HL-60 (cell line): ENCODE results near the gene UIMC1.

Experiments used
- CTCF ChIP-seq: IDR thresholded peaks from one replicate; pipeline ENCODE4 v1.5.1; 2011; ENCODE audit warnings: low read length, control low read depth, inconsistent platforms; ENCODE audit not compliant: insufficient read depth
- GABPA ChIP-seq: IDR thresholded peaks from 2 replicates; pipeline ENCODE4 v1.6.1; 2012; ENCODE audit warnings: low read depth
- POLR2AphosphoS5 ChIP-seq: IDR thresholded peaks from 2 replicates; pipeline ENCODE4 v1.6.1; 2012; ENCODE audit warnings: low read depth

- no peak for TF ChIP-seq CTCF
- no peak for TF ChIP-seq POLR2AphosphoS5
- no peak for TF ChIP-seq GABPA
Observed at GRCh38 chr5:176856746-176857145, 149.8 kb downstream of the UIMC1 start.
